HEK293 (cell line): ENCODE measurements around the gene USP1.

ENCODE experiments used
- BCL11A ChIP-seq: fragments of 450-650 bp; formaldehyde crosslinking; IDR thresholded peaks from 2 replicates; pipeline ENCODE4 v1.5.1; 2016; ENCODE audit warnings: low read depth, missing biosample characterization, missing genetic modification characterization
- CTCF ChIP-seq: fragments of 450-650 bp; formaldehyde crosslinking; IDR thresholded peaks from 2 replicates; pipeline ENCODE4 v1.5.1; 2016; ENCODE audit warnings: missing biosample characterization, missing genetic modification characterization
- ZNF704 ChIP-seq: fragments of 450-650 bp; formaldehyde crosslinking; IDR thresholded peaks from 2 replicates; pipeline ENCODE4 v1.5.1; 2016; ENCODE audit warnings: missing biosample characterization, missing genetic modification characterization

GRCh38 chr1:62462370-62462769, 25.5 kb downstream of the USP1 start:
- no peak for TF ChIP-seq BCL11A (tag by site-specific recombination)
- no peak for TF ChIP-seq ZNF704 (tag by site-specific recombination)
- no peak for TF ChIP-seq CTCF (tag by site-specific recombination)
